NAMALWA (cell line): ENCODE measurements around the gene CLPTM1.

Source experiments
- DNase-seq: peaks from one replicate; pipeline ENCODE4 v3.0.0-alpha.2; 2015; ENCODE audit warnings: low spot score

CLPTM1 gene

GRCh38 chr19:45010306-45010705, 55.1 kb downstream of the CLPTM1 start:
- DNase-seq = peak; percentile 48

DNA sequence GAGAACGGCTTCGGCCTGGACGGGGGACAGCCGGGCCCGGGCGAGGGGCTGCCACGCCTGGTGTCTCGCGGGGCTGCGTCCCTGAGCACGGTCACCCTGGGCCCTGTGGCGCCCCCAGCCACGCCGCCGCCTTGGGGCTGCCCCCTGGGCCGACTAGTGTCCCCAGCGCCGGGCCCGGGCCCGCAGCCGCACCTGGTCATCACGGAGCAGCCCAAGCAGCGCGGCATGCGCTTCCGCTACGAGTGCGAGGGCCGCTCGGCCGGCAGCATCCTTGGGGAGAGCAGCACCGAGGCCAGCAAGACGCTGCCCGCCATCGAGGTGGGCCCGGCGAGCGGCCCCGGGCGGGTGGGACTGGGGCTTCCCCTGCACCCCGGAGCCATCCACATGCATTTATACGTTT, 56.8 kb downstream of the CLPTM1 start:
- no peak for DNase-seq

GRCh38 chr19:45016388-45017314, 61.5 kb downstream of the CLPTM1 start:
- DNase-seq = peak; percentile 99

GRCh38 chr19:45019187-45019586, 64.0 kb downstream of the CLPTM1 start:
- no peak for DNase-seq

- DNase-seq = no peak
Observed at GRCh38 chr19:45020071-45020470, 64.9 kb downstream of the CLPTM1 start.

DNA sequence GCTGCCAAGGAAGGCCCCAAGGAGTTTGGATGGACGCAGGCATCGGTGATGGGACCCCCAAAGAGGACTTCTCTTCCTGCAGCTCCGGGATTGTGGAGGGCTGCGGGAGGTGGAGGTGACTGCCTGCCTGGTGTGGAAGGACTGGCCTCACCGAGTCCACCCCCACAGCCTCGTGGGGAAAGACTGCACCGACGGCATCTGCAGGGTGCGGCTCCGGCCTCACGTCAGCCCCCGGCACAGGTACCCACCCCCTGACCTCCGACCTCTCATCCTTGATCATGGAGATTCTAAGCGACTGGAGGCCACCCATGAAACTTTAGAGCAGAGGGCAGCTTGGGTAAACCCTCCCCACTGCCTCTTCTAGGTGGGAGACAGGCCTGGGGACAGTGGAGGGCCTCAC, 66.8 kb downstream of the CLPTM1 start:
- no peak for DNase-seq

GRCh38 chr19:45023048-45023447, 67.9 kb downstream of the CLPTM1 start:
- DNase-seq = no peak

GRCh38 chr19:45025264-45025663, 70.1 kb downstream of the CLPTM1 start:
- DNase-seq = no peak

GRCh38 chr19:45027371-45027770, 72.2 kb downstream of the CLPTM1 start:
- no peak for DNase-seq

DNA sequence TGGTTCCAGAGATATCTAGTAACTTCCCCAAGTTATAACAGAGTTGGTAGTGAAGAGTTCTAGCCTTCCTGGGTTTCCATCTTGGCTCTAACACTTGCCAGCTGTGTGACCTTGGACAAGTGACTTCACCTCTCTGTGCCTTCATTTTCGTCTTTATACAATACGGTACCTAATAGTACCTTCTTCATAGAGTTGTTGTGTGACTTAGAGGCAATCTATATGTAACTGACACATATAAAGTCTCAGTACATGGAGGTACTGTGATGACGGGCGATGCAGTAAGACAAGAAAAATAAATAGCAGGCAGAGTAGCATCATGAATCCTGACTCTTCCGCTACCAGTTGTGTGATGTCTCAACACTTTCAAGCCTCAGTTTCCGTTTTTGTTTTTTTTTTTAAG, 75.6 kb downstream of the CLPTM1 start:
- DNase-seq = no peak

GRCh38 chr19:45032421-45032820, 77.2 kb downstream of the CLPTM1 start:
- no peak for DNase-seq

- DNase-seq = no peak
Observed at GRCh38 chr19:45035755-45036154, 80.6 kb downstream of the CLPTM1 start.

DNA sequence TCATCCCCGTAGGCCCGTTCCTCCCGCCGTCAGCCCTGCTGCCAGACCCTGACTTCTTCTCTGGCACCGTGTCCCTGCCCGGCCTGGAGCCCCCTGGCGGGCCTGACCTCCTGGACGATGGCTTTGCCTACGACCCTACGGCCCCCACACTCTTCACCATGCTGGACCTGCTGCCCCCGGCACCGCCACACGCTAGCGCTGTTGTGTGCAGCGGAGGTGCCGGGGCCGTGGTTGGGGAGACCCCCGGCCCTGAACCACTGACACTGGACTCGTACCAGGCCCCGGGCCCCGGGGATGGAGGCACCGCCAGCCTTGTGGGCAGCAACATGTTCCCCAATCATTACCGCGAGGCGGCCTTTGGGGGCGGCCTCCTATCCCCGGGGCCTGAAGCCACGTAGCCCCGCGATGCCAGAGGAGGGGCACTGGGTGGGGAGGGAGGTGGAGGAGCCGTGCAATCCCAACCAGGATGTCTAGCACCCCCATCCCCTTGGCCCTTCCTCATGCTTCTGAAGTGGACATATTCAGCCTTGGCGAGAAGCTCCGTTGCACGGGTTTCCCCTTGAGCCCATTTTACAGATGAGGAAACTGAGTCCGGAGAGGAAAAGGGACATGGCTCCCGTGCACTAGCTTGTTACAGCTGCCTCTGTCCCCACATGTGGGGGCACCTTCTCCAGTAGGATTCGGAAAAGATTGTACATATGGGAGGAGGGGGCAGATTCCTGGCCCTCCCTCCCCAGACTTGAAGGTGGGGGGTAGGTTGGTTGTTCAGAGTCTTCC, 82.4 kb downstream of the CLPTM1 start:
- DNase-seq = no peak

GRCh38 chr19:45038931-45039893, 84.0 kb downstream of the CLPTM1 start, which contains the start of gene CLASRP:
Gene CLASRP, plus strand, starts transcription at chr19:45039045. Its CDS starts 1,168 bp downstream, at chr19:45040213.
- peak; percentile 90 for DNase-seq

DNA sequence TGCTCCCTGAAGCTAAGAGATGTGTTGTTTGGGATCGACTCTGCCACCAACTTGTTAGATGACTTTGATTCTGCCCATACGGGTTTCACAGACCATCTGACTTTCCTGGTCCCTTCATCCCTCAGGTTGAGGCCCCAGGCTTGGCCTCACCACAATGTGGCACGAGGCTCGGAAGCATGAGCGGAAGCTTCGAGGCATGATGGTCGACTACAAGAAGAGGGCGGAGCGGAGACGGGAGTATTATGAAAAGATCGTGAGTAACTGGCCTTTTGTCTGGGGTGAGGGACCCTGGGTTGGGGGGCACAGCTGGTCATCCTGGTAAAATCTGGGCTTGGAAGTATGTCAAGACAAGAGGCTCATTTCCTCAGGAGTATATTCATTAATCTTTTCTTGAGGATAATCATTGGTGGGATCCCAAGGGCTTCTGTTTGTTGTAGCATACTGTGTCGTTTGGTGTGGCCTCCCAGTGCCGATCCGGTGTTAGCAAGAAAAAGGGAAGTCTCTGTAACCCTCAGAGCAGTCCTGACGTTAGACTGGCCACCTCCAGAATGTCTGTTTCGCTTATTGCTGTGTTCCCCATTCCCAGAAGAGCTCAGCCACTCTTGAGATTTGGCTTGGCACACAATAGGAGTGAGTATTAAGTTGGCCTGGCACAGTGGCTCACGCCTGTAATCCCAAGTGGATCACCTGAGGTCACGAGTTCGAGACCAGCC, 85.0 kb downstream of the CLPTM1 start:
- no peak for DNase-seq

DNA sequence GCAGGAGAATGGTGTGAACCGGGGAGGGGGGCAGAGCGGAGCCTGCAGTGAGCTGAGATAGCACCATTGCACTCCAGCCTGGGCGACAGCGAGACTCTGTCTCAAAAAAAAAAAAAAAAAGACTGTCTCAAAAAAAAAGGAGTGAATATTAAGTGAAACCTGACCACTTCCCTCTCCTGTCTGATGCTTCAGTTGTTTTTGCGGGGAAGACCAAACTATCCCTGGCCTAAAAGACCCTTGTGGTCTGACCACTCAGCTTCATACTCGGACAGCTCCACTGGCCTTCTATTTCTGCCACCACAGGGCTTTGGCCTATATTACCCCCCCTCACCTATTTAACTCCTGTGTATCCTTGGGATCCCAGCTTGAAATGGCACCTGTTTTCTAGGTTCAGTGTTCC, 85.9 kb downstream of the CLPTM1 start:
- no peak for DNase-seq
